GM06990 (cell line): Measurements from ENCODE around the gene CLDN1.

Experiments
- DNase-seq: peaks from one replicate; pipeline ENCODE4 v3.0.0-alpha.2; 2011; ENCODE audit not compliant: insufficient read length; ENCODE audit errors: extremely low read depth
- H3K27me3 ChIP-seq: replicated peaks from 2 replicates; pipeline ENCODE4 v1.6.0; 2011; ENCODE audit warnings: low read length; ENCODE audit not compliant: control insufficient read depth, insufficient read depth
- H3K36me3 ChIP-seq: 2 replicates; pipeline ENCODE4 v1.5.1; 2011; ENCODE audit warnings: low read length; ENCODE audit not compliant: control insufficient read depth, insufficient read depth
- H3K4me3 ChIP-seq: replicated peaks from 2 replicates; pipeline ENCODE4 v1.5.1; 2011; ENCODE audit warnings: low read depth, mild to moderate bottlenecking, control low read depth, low read length
- TF ChIP-seq, protein P1 (sequence below): IDR thresholded peaks from 2 replicates; pipeline ENCODE4 v1.5.1; 2011; ENCODE audit warnings: low read length, control low read depth, mild to moderate bottlenecking, inconsistent platforms; ENCODE audit not compliant: insufficient read depth, poor library complexity, severe bottlenecking

CLDN1 gene, protein sequence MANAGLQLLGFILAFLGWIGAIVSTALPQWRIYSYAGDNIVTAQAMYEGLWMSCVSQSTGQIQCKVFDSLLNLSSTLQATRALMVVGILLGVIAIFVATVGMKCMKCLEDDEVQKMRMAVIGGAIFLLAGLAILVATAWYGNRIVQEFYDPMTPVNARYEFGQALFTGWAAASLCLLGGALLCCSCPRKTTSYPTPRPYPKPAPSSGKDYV

DNA sequence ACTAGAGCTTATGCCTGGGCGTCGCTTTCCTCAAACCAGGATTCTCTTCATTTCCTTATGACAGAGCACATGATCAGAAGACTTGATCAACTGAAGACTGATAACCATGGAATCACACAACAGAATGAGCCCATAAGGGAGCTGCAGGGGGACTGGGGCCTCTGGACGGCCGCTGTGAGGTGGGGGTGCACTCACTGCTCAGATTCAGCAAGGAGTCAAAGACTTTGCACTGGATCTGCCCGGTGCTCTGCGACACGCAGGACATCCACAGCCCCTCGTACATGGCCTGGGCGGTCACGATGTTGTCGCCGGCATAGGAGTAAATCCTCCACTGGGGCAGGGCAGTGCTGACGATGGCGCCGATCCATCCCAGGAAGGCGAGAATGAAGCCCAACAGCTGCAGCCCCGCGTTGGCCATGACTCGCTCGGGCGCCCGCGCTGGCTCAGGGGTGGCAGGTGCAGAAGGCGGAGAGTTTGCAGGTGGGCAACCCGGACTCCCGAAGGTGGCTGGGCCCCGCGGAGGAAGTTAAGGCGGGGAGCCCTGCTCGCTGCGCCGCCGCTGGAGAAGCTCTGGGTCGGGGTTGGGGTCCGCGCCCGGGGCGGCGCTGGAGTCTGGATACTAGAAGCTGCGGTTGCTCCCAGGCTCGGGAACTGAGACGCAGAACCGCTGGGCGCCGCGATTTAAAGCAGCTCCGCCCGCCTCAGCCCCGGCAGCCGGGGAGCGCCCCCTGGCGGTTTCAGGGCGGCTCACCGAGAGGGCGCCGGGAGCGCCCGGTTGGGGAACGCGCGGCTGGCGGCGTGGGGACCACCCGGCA is at the start of gene CLDN1:
CLDN1 (minus strand) TSS at position 658 of the 815 bp plus-strand sequence; CDS start at position 418, 240 bp downstream.
- H3K36me3 ChIP-seq: no peaks in the 10 kb centered on the region
- DNase-seq: peak; percentile 82
- peak within 1 kb of the TSS; percentile 64 for H3K4me3 ChIP-seq
- TF ChIP-seq, protein P1, sequence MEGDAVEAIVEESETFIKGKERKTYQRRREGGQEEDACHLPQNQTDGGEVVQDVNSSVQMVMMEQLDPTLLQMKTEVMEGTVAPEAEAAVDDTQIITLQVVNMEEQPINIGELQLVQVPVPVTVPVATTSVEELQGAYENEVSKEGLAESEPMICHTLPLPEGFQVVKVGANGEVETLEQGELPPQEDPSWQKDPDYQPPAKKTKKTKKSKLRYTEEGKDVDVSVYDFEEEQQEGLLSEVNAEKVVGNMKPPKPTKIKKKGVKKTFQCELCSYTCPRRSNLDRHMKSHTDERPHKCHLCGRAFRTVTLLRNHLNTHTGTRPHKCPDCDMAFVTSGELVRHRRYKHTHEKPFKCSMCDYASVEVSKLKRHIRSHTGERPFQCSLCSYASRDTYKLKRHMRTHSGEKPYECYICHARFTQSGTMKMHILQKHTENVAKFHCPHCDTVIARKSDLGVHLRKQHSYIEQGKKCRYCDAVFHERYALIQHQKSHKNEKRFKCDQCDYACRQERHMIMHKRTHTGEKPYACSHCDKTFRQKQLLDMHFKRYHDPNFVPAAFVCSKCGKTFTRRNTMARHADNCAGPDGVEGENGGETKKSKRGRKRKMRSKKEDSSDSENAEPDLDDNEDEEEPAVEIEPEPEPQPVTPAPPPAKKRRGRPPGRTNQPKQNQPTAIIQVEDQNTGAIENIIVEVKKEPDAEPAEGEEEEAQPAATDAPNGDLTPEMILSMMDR: peak; percentile 77
- no peaks in the 10 kb centered on the region for H3K27me3 ChIP-seq

DNA sequence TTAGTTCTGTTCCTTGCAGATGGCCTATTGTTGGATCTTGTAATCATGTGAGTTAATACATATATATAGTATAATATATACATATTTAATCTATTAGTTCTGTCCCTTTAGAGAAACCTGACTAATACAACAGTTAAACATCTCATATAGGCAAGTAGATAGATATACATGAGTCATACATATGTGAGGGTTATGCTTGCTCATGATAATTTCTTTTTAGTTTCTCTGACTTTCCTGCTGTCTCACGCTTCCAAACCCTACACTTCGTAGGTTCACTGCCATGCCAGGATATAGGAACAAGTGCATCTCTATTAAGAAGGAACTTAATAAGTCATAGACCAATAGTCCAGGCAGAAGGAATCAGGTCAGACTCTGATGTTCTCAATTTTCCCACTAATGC is 48.9 kb upstream of the CLDN1 start:
- Histone ChIP-seq H3K36me3 (no peaks in the 10 kb centered on the region), H3K4me3 (no peak overlapping the region), H3K27me3 (no peaks in the 10 kb centered on the region)
- no peak for DNase-seq
- TF ChIP-seq, protein P1: no peak

DNA sequence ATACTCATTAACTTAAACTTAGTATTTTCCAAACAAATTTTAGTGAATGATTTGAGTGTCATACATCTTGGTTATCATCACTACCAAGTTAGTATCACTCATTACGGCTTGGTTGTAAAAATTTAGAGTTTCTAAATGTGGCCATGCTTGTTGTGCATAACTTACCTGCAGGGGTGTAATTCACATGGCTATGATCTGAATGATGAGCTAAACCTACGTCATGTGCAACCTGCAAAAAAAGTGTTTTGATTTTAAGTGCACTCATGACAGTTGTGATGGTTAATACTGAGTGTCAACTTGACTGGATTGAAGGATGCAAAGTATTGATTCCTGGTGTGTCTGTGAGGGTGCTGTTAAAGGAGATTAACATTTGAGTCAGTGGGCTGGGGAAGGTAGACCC is 48.1 kb upstream of the CLDN1 start:
- TF ChIP-seq, protein P1: no peak
- Histone ChIP-seq H3K36me3 (no peaks in the 10 kb centered on the region), H3K27me3 (no peaks in the 10 kb centered on the region), H3K4me3 (no peak overlapping the region)
- DNase-seq: no peak

DNA sequence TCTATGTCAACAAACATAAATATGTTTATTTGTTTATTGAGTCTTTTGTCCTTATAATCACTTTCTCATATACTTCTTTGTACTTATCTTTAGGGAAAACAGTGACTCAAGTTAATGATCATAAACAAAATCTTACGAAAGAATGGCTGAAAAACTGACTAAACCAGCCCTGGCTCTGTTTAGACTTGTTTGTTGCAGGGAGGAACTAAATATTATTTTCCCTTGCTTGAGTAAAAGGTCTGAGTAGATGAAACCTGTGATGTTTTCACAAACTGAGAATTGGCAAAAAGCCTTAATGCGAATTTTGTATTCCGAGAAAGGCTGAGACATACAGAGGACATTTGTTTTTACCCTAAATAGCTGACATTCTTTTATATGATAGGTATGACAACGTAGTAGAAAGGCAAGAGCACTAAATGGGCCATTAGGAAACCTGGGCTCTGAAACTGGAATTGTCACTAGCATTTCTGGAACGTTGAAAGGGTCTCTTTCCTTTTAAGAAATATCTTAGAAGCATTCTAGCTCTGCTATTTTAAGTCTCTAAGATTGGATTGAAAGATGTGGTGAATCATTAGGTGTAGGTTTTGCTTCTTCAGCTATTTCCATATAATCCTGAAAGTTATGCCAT is 47.5 kb upstream of the CLDN1 start:
- TF ChIP-seq, protein P1: no peak
- Histone ChIP-seq H3K4me3 (no peak overlapping the region), H3K36me3 (no peaks in the 10 kb centered on the region), H3K27me3 (no peaks in the 10 kb centered on the region)
- DNase-seq: no peak

DNA sequence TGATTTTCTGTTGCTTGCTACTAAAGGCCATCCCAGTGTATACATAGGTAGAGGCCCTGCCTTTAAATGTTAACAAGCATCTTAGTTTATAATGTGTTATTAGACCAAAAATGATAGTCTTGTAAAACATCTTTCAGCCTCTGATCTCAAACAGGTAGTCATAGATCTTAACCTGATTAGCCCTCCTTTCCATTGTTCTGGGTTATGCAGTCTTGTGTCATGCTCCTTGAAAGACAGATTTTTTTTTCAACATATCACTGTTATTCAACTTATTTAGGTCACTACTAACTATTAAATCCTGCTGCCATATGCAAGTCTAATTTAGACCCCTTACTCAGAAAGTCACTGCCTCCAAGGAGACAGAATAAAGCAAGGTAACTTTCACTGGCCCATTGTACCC is 46.6 kb upstream of the CLDN1 start:
- H3K36me3 ChIP-seq: no peaks in the 10 kb centered on the region
- H3K27me3 ChIP-seq: no peaks in the 10 kb centered on the region
- TF ChIP-seq, protein P1: no peak
- no peak overlapping the region for H3K4me3 ChIP-seq
- no peak for DNase-seq
